Choroid plexus epithelial cell (primary cell): ENCODE measurements around the gene PLRG1.

Experiments used
- DNase-seq: peaks from one replicate; pipeline ENCODE4 v3.0.0-alpha.2; 2010; ENCODE audit warnings: low read depth
- H3K4me3 ChIP-seq: 2 replicates; pipeline ENCODE4 v1.5.1; 2011; ENCODE audit warnings: low read depth, mild to moderate bottlenecking, control low read depth, low read length, moderate library complexity
- TF ChIP-seq, protein P1 (sequence below): conservative IDR thresholded peaks from 2 replicates; pipeline ENCODE4 v1.5.1; 2011; ENCODE audit warnings: low read depth, mild to moderate bottlenecking, control low read depth, inconsistent platforms, low read length, moderate library complexity

PLRG1 gene

DNA sequence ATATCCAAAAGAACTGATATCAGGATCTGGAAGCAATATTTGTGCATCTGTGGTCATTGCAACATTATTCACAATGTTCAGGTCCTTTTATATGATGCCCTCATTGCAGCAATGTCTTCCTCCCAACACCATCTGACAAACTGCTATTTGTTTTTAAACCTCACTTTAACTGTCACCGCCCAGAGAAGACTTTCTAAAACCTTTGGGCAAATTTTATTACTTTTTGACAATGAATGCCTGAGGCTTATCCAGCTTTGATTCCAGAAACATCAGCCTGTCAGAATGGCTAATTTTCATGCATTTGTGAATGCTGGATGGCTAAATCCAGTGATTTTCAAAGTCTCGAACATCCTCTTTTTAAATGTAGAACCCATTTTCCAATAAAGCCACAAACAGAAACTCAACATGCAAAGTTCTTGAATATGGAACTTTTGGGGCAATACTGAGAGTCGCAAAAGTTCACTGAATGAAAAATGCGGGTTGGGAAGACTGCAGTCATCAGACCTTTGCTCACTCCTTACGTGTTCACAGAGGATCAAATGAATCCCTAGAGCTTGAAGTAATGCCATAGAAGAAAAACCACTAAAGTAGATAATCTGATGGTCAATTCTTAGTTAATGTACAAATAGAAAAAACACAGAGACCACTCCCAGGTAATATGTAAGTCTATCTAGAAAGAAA is 23.1 kb upstream of the PLRG1 start:
- TF ChIP-seq, protein P1, sequence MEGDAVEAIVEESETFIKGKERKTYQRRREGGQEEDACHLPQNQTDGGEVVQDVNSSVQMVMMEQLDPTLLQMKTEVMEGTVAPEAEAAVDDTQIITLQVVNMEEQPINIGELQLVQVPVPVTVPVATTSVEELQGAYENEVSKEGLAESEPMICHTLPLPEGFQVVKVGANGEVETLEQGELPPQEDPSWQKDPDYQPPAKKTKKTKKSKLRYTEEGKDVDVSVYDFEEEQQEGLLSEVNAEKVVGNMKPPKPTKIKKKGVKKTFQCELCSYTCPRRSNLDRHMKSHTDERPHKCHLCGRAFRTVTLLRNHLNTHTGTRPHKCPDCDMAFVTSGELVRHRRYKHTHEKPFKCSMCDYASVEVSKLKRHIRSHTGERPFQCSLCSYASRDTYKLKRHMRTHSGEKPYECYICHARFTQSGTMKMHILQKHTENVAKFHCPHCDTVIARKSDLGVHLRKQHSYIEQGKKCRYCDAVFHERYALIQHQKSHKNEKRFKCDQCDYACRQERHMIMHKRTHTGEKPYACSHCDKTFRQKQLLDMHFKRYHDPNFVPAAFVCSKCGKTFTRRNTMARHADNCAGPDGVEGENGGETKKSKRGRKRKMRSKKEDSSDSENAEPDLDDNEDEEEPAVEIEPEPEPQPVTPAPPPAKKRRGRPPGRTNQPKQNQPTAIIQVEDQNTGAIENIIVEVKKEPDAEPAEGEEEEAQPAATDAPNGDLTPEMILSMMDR, result no peak
- H3K4me3 ChIP-seq, result no peak overlapping the region
- no peak for DNase-seq

GRCh38 chr4:154569584-154569983 is 19.4 kb upstream of the PLRG1 start:
- H3K4me3 ChIP-seq, result no peak overlapping the region
- no peak for DNase-seq
- TF ChIP-seq, protein P1, result no peak

GRCh38 chr4:154569028-154569427 is 18.8 kb upstream of the PLRG1 start:
- no peak for DNase-seq
- H3K4me3 ChIP-seq, result no peak overlapping the region
- TF ChIP-seq, protein P1, result no peak

- TF ChIP-seq, protein P1, result no peak
- no peak for DNase-seq
- no peak overlapping the region for H3K4me3 ChIP-seq
Measured at GRCh38 chr4:154566639-154567204, 16.5 kb upstream of the PLRG1 start.

DNA sequence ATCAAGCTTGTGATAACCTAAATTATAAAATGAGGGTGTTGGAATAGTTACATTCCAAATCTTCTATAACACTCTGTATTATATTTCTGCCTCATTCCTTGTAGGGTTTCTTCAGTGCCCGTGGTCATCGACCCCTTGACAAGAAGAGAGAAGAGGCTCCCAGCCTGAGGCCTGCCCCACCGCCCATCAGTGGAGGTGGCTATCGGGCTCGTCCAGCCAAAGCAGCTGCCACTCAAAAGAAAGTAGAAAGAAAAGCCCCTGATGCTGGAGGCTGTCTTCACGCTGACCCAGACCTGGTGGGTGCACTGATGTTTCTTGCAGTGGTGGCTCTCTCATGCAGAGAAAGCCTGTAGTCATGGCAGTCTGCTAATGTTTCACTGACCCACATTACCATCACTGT is 15.5 kb upstream of the PLRG1 start:
- no peak for DNase-seq
- TF ChIP-seq, protein P1, result no peak
- no peak overlapping the region for H3K4me3 ChIP-seq

- DNase-seq, result no peak
- TF ChIP-seq, protein P1, result no peak
- no peak overlapping the region for H3K4me3 ChIP-seq
Measured at GRCh38 chr4:154564311-154564710, 14.1 kb upstream of the PLRG1 start.

DNA sequence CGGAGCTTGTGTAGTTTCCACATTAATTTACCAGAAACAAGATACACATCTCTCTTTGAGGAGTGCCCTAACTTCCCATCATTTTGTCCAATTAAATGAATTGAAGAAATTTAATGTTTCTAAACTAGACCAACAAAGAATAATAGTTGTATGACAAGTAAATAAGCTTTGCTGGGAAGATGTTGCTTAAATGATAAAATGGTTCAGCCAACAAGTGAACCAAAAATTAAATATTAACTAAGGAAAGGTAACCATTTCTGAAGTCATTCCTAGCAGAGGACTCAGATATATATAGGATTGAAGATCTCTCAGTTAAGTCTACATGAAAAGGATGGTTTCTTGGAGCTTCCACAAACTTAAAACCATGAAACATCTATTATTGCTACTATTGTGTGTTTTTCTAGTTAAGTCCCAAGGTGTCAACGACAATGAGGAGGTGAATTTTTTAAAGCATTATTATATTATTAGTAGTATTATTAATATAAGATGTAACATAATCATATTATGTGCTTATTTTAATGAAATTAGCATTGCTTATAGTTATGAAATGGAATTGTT is 12.6 kb upstream of the PLRG1 start, which contains the start of gene FGB:
TSS of gene FGB (plus strand) at position 315 of the 558 bp plus-strand sequence. CDS start at position 323, 8 bp downstream.
- TF ChIP-seq, protein P1, result no peak
- no peak for DNase-seq
- H3K4me3 ChIP-seq, result no peak within 1 kb of the TSS
